HG02938 (cell line): ENCODE measurements around the gene ZDBF2.
"Not testable (repeated sequence)": the region's sequence is repeated elsewhere in the genome, so short reads cannot be mapped to it uniquely, and the experiment has no call there.

Experiments
- ATAC-seq: cut with Tn5 transposase; IDR thresholded peaks from one replicate; pipeline ENCODE4 v1.9.1; 2021; ENCODE audit warnings: mild to moderate bottlenecking, moderate library complexity; ENCODE audit not compliant: unreplicated experiment

The ZDBF2 gene

DNA sequence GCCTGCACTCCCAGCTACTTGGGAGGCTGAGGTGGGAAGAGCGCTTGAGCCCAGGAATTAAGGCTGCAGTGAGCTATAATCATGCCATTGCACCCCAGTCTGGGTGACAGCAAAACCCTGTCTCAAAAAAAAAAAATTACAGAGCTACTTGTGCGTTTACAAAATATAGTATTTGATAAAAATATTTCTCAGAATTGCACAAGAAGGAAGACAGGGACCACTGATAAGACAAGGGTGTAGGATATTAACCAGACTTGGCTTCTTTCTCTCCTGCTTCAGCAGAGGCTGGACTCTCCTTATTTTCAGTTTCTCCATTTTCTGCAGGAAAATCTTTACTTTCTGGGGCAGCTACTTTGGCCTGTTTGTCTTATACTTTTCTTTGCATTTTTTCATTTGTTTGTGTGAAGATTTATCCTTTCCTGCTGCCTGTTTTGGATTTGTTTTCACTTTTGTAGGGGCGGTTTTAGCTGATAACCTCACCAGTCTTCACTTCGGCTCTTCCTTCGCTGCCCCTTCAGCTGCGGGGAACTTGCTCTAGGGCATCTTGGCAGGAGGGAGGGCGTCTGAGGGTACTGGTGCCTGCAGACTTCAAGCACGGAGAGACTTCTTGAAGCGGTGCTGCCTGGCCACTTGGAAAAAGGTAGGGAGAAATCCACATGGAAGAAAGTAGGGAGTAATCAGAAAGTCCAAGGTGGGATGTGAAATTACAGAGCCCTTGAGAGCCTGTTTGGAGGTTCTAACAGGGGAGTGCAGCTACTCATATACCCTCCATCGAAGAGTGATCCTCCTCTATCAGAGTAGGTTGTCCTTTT is 14.9 kb upstream of the ZDBF2 start:
- ATAC-seq: no peak

- peak; percentile 92 for ATAC-seq
Observed at GRCh38 chr2:206260188-206261012, 14.1 kb upstream of the ZDBF2 start.

GRCh38 chr2:206263959-206264603 is 10.4 kb upstream of the ZDBF2 start:
- no peak for ATAC-seq

DNA sequence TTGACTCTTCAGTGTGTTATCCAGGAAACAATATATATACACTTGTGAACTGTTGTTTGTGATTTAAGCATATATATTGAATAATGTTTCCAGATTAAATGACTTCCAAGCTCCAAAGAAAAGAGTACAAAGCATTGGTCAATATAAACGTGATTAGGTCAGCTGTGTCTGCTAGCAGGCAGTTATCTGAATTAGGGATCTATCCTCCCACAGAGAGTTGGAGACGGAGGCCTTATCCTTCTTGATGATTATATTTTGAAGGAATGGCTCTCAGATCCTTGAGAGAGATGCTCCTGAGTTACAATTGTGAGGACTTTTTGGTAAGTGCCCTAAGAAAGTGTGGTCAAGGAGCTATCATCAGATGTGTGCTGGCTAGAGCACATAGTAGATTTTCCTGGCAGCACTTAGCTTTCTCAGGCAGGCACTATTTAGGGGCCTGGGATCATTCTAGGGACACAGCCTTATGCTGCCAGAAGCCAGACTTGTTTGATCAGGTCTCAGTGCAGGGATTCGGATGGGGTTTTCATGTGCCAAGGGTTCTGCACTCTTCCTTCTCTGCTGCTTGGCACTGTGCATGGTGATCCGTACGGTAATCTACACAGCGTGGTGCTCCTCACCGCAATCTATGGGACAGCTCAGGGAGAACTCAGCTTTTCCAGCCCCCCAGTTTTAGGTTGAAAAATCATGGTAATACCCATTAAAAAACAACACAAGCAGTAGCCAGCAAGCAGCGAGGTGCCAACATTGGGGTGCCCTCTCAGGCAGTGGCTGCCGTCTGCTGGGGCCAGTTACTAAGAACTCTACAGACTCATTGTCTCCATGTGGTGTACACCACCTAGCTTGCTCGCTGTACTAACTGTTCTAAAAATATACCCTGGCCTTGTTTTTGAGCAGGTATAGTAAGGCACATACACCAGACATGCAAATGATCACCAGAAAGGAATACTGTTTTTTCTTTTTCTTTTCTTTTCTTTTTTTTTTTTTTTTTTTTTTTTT is 8.0 kb upstream of the ZDBF2 start:
- ATAC-seq: no peak

DNA sequence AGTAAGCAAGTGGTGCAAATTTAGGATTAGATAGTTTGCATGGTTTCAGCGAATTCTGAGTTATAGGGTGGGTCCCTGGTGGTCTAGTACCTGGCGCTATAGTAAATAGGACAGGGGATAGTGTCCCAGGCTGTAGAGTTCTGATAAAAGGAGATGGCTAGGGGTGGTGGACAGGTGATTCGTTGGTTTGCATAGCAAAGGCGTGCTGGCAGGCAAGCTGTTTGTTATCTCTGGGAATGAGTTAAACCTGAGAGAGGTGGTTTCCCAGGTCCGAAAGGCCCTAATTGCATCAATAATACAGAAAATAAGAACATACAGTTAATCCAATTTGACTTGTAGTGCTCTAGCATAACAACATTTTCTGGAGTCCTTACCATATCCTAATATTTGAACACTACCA is 6.9 kb upstream of the ZDBF2 start:
- ATAC-seq: no peak

GRCh38 chr2:206271065-206271464 is 3.4 kb upstream of the ZDBF2 start:
- ATAC-seq: no peak

DNA sequence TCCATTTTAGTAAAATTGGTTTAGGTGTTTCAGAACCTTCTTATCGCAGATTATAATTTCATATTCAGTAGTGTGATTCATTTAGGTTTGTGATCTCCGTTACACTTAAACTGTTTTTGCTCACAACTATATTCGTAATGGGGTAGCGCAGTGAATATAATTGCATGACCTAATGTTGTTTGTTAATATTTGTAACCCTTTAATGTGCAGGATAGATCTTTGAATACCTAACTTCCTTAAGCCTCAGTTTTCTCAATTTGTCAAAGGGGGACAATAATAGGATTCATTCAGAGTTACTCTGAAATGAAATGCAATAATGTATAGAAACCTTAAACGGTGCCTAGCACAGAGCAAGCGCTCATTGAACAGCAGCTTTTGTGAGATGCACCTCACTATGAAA is 558 bp upstream of the ZDBF2 start:
- ATAC-seq: no peak

DNA sequence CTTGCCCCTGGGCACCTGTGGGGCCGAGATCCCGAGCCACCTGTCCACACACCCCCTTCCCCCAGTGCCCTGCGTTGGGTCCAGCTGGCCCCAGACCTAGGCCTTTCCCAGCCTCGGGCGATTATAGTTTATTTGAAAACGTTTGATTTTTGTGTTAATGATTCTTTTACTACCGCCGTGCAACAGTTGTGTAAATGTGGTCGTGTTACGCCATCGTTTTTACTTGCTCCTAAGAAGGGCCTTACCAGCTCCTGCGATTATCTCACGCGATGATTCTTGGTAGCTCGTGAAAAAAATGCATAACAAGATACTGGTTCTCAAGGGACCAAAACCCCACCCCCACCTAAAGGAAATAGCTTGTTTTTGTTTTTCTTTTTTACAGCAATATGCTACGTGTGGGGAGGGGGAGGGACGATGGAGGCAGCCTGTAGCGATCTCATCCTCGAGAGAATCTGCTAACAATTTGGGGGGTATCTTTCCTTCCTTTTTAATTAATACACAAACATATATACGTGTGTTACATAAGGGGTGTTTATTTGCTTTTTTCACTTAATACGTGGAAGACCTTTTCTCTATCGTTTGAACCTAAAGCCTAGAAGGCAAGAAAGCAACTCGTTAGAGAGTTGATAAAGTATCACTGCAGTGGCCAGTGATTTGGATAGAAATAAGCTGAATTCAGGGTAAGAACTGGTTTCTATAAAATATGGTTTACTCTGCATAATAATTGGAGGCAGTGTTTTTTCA is 1.0 kb downstream of the ZDBF2 start:
- ATAC-seq: peak; percentile 31

DNA sequence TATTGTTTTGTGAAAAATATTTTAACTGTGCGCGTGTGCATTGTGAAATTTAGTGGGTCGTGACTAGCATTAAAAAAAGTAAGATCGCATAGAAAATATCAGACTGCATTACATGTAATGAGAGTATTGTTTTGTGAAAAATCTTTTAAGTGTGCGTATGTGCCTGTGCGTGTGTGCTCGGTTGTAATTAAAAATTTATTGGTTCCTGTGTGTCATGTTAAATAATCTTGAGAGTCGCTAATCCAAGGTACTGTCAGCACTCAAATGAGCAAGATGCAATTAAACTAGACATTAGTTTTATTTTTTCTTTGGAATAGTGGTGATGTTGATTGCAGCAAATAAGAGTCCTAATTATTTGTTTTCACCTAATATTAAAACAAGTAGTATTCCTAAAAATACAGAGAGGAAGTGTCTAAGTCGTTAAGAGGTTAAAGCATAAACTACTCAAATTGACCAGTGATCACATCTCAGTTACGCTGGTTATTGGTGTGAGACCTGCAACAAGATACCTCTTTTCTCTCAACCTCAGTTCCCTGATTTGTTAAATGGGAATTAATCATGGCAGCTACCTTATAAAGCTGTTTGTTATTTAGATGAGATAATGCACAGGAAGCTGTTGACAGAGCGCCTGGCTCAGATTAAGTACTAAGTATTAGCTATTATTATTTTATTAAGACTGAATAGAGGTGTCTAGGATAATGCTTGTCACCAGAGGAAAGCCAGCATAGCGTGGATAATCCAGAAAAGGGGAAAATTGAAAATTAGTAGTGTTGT is 1.9 kb downstream of the ZDBF2 start:
- ATAC-seq: no peak

DNA sequence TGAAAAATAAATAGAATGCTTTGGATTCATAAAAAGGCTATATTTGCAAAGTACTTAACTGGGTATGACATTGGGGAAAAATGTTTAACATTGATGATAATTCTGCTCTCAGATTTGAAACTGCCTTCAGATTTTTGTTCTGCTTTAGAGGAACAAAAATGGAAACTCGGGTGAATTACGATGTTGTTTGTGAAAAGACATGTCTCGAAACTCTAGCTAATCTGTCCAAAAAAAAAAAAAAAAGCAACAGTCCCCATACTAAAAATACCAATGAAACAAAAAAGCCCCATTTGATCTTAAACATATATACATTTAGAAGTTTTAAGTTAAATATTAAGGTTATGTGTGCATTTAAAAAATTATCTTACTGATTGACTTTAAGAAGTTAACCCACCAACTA is 3.0 kb downstream of the ZDBF2 start:
- no peak for ATAC-seq

- no peak for ATAC-seq
Observed at GRCh38 chr2:206282746-206283145, 8.3 kb downstream of the ZDBF2 start.

DNA sequence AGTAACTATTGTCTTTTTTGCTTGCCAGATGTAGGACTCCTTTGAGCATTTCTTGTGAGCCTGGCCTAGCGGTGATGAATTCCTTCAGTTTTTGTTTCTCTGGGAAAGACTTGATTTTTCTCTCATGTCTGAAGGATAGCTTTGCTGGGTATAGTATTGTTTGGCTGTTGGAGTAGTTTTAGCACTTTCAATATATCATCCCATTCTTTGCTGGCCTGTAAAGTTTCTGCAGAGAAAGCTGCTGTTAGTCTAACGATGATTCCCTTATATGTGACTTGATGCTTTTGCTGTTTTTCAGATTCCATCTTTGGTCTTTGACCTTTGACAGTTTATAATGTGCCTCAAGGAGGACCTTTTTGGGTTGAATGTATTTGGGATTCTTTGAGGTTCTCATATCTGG is 12.7 kb downstream of the ZDBF2 start:
- ATAC-seq: no peak

DNA sequence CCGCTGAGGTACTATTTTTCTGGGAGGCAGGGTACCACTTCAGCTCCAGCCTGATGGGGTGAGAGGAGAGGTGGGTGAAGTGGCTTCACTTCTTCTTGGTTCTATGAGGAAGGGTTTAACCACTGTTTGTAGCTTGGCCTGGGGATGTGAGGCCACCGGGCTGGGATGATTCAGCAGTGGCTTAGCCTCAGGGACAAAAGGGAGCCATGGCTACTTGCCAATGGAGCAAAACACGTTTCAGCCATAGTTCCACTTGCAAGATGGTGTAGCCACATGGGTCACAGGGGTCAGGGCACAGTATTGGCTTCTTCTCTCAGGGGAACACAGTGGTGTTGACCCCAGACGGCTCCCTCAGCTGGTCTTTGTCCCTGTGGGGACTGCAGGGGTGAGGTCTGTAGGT is 14.9 kb downstream of the ZDBF2 start:
- ATAC-seq: no peak

DNA sequence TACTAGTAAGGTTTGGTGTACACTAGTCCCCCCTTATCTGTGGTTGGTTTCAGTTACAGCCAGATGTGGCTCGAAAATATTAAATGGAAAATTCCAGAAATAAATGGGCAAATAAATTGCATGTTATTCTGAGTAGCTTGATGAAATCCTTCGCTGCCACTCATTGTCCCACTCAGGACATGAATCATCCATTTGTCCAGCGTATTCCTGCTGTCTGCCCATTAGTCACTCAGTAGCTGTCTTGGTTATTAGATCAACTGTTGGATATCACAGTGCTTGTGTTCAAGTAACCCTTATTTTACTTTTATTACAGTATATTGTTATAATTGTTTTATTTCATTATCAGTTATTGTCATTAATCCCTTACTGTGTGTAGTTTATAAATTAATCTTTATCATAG is 21.7 kb downstream of the ZDBF2 start:
- no peak for ATAC-seq

DNA sequence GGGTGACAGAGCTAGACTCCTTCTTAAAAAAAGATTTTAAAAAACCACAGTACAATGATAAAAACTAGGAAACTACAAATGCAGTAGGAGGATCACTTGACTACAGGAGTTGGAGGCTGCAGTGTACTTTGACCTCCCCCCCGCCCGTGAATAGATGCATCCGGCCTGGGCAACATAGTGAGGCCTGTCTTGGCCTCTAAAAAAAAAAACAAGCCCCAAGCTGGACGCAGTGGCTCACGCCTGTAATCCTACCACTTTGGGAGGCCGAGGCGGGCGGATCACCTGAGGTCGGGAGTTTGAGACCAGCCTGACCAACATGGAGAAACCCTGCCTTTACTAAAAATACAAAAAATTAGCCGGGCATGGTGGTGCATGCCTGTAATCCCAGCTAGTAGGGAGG is 25.1 kb downstream of the ZDBF2 start:
- ATAC-seq: not testable (repeated sequence)

DNA sequence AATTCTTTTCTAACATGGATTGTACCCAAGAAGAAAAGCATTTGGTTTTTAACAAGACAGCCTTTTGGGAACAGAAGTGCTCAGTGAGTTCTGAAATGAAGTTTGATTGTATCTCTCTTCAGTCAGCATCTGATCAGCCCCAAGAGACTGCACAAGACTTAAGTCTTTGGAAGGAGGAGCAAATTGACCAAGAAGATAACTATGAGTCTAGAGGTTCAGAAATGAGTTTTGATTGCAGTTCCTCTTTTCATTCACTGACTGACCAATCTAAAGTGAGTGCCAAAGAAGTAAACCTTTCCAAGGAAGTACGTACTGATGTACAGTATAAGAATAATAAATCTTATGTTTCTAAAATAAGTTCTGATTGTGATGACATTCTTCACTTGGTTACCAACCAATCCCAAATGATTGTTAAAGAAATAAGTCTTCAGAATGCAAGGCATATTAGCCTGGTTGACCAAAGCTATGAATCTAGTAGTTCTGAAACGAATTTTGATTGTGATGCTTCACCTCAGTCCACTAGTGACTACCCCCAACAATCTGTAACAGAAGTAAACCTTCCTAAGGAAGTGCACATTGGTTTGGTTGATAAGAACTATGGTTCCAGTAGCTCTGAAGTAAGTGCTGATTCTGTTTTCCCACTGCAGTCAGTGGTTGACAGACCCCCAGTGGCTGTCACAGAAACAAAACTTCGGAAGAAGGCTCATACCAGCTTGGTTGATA is 31.2 kb downstream of the ZDBF2 start:
- peak; percentile 95 for ATAC-seq

GRCh38 chr2:206311026-206311425 is 36.6 kb downstream of the ZDBF2 start:
- ATAC-seq: no peak

DNA sequence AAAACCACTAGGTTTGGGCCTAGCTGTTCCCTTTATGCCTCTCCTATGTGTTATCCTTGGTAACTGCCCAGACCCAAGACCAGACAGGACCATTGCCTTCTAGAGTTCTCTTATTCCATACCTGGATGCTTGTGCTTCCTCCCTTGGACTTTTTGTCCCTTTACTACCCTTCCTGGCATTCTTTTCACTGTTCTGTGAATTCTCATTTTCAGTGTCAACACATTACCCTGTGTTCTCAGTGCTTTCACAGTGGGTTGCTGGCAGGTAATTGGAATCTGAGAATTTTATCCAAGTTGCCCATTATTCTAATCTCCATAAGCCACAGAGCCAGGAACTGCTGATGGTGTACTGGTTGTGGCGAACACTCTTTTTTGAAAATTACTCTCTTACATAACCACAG is 41.7 kb downstream of the ZDBF2 start:
- no peak for ATAC-seq
